ENCODE measurements around the gene CDC73.

DNA sequence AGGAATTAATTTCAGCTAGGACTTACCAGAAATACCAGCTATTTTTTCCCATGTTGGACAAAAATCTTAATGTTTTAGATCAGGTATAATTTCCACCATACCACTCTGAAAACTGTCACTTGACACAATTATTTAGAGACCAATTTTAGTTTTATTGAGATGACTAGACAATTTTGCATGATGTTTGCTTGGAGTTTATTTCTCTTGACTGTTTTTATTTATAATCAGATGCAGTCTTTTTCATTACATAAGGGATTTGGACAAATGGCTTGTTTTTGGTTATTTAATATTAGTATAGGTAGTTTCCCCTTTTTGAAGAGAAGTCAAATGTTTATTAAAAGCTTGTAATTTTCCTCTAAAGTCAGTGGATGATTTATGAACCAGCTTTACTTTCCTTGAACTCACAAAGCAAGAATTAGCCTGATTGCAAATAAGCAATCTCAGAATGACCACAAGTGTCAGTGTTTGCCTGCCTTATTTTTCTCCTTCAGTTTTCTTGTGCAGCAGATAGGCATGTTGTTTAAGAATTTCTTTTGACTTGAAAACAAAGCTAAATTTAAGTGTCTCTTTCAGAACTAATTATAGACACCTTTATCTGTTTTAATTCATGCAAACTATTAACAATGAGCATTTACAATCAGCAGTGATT, 68.4 kb downstream of the CDC73 start:
- TF ChIP-seq, protein P1, sequence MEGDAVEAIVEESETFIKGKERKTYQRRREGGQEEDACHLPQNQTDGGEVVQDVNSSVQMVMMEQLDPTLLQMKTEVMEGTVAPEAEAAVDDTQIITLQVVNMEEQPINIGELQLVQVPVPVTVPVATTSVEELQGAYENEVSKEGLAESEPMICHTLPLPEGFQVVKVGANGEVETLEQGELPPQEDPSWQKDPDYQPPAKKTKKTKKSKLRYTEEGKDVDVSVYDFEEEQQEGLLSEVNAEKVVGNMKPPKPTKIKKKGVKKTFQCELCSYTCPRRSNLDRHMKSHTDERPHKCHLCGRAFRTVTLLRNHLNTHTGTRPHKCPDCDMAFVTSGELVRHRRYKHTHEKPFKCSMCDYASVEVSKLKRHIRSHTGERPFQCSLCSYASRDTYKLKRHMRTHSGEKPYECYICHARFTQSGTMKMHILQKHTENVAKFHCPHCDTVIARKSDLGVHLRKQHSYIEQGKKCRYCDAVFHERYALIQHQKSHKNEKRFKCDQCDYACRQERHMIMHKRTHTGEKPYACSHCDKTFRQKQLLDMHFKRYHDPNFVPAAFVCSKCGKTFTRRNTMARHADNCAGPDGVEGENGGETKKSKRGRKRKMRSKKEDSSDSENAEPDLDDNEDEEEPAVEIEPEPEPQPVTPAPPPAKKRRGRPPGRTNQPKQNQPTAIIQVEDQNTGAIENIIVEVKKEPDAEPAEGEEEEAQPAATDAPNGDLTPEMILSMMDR (conservative IDR thresholded peaks at IDR 0.05; ENCODE audit: low read length): no peak
- no peak for TF ChIP-seq EZH2phosphoT487 (IDR thresholded peaks at IDR 0.05; ENCODE audit: borderline replicate concordance, low read depth, low read length)
